Ureter (tissue), 1 donor: ENCODE data around the gene REEP3. TPM values are rescaled to one million over a fixed set of nuclear protein-coding genes. Genes with fewer than 3 reads are reported as not detected.
"Not testable (repeated sequence)": the region's sequence is repeated elsewhere in the genome, so short reads cannot be mapped to it uniquely, and the experiment has no call there.

Experiments
- DNase-seq: peaks from one replicate; pipeline ENCODE4 v3.0.0-alpha.2; 2020; ENCODE audit warnings: low spot score
- total RNA-seq: library from RNA; stranded (reverse); gene quantifications from one replicate; pipeline ENCODE4 v1.2.4, GENCODE V29; 2023
- donor health status: DM: yes; HTN: yes; CAD: no.

REEP3 gene, protein sequence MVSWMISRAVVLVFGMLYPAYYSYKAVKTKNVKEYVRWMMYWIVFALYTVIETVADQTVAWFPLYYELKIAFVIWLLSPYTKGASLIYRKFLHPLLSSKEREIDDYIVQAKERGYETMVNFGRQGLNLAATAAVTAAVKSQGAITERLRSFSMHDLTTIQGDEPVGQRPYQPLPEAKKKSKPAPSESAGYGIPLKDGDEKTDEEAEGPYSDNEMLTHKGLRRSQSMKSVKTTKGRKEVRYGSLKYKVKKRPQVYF
- total RNA-seq, result 56.7 TPM

GRCh38 chr10:63520500-63521415 lies at the start of gene REEP3:
REEP3 (plus strand) TSS chr10:63521401; CDS start chr10:63521546, 145 bp downstream.
- DNase-seq, result peak; percentile 50

DNA sequence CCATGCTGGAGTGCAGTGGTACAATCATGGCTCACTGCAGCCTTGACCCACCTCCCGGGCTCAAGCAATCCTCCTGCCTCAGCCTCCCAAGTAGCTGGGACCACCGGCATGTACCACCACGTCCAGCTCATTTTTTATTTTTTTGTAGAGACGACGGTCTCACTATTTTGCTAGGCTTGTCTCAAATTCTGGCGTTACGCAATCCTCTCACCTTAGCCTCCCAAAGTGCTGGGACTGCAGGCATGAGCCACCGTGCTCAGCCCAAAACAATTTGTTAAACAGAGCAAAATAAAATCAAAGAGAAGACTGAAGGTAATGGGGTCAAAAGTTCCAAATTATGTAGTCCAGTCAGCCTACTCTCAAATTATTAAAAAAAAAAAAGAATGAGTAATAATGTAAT lies 46.7 kb upstream of the REEP3 start:
- DNase-seq, result no peak

- DNase-seq, result no peak
These were observed 43.3 kb upstream of the REEP3 start for GRCh38 chr10:63477927-63478326.

- no peak for DNase-seq
These were observed 42.6 kb upstream of the REEP3 start for GRCh38 chr10:63478564-63478963.

- DNase-seq, result no peak
These were observed 41.0 kb upstream of the REEP3 start for GRCh38 chr10:63480237-63480636.

DNA sequence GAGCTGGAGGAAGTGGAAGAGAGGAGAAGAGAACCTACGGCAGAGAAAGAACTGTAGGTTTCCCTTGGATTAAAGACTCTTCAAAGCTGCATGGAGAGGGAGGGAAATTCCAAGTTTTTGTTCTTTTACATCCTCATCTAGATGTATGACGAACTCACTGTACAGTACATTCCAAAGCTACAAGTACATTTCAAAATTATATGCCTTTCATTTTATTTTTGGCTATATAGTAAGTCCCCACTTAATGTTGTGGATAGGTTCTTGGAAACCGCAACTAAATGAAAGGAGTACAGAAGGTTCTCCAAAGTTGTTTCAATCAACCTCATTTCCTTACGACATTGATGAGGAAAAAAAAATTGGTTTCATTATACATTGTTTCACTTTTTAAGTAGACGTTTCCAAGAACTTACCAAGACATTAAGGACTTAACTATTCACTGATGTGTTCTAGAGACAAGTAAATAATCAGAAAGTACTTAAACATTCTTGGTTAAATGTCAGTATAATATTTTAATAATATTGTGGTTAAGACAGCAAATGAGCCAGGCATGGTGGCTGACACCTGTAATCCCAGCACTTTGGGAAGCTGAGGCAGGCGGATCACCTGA lies 39.3 kb upstream of the REEP3 start:
- no peak for DNase-seq

- DNase-seq, result no peak
These were observed 37.2 kb upstream of the REEP3 start for GRCh38 chr10:63483983-63484382.

DNA sequence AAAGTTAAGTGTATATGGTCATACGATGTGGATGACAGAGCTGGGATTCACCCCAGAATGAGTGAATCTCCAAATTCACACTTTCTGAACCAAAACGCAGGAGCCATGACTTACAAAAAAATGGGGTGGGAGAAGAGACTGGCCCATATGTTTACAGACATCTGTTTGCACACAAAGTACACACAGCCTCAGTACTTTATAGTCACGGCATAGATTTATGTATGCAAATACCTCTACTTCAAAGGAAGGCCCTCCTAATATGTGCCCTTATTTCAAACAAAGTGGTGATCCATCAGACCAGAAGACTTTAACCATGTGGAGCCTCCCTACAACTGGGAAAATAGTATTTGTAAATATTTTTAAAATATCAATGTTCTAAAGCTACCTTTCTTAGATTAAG lies 33.2 kb upstream of the REEP3 start:
- DNase-seq, result no peak

DNA sequence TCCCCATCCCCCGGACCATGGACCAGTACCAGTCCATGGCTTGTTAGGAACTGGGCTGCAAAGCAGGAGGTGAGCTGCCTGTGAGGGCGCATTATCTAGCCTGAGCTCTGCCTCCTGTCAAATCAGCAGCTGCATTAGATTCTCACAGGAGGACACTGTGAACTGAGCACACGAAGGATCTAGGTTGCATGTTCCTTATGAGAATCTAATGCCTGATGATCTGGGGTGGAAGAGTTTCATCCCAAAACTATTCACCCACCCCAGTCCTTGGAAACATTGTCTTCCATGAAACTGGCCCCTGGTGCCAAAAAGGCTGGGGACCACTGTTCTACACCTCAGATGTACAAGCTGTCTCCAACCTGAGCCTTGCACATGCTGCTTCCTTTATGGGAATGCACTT lies 31.4 kb upstream of the REEP3 start:
- no peak for DNase-seq

DNA sequence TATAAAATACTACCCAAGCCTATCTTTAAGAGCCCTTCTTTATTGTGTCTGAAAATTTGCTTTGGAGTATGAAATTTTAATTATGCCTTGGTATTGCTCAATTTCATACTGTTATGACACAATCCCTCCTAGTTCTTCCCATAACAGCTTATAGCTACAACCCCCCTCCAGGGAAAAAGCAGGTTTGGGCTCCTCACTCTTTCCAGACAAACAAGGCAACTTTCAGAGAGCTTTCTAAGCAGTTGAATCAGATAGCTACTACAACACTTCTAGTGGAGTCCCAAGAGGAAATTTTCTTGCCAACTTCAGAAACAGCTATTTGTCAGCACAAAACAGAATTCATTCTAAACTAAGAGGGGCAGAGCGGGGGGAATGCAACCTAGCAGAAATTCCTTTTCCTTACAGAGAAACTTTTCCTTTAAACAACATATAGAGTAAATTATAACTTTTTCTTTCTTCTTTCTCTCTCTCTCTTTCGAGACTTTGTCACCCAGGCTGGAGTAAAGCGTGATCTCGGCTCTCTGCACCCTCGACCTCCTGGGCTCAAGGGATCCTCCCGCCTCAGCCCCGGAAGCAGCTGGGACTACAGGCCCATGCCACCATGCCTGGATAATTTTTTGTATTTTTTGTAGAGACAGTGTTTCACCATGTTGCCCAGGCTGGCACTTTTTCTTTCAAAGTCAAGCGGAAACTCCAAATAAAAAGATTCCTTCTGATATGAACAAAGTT lies 29.4 kb upstream of the REEP3 start:
- DNase-seq, result no peak

GRCh38 chr10:63492317-63492690 lies 28.9 kb upstream of the REEP3 start:
- DNase-seq, result not testable (repeated sequence)

- DNase-seq, result no peak
These were observed 28.2 kb upstream of the REEP3 start for GRCh38 chr10:63493004-63493403.

DNA sequence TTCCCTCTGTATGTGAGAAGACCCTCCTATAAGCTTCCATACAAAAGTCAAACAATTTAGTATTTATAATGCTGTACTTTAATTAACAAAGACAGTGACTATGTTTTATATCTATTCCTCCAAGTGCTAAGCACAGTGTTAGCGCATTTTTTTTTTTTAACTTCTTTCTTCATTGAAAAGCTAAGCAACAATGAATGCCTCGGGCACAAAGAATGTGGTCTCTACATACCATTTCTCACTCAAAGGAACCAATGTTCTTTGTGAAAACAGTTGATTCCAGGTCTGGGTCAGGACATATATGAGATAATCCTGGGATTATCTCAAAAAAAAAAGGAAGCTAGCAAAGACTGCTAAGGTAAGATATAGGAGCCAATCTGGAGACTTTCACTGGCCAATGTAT lies 26.2 kb upstream of the REEP3 start:
- DNase-seq, result no peak

- DNase-seq, result no peak
These were observed 24.6 kb upstream of the REEP3 start for GRCh38 chr10:63496561-63496960.

DNA sequence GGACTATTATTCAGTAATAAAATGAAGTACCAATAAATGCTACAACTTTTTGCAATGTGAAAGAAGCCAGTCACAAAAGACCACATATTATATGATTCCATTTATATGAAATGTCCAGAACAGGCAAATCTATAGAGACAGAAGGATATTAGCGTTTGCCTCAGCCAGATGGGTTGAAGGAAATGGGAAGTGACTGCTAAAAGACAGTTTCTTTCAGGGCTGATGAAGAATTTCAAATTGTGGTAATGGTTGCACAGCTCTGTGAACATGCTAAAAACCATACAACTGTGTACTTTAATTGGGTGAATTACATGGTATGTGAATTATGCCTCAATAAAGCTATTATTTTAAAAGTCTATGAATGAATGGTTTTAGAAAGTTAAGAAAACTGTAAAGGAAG lies 23.9 kb upstream of the REEP3 start:
- no peak for DNase-seq

GRCh38 chr10:63498665-63499064 lies 22.5 kb upstream of the REEP3 start:
- no peak for DNase-seq

DNA sequence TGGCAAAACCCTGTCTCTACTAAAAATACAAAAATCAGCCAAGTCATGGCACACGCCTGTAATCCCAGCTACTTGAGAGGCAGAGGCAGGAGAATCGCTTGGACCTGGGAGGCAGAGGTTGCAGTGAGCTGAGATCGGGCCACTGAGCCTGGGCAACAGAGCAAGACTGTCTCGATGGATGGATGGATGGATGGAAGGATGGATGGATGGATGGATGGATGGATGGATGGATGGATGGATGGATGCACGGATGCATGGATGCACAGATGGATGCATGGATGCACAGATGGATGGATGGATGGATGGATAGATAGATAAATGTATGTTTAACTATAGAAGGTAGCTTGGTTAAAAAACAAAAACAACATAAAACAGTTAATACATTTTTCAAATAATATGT lies 20.6 kb upstream of the REEP3 start:
- not testable (repeated sequence) for DNase-seq

DNA sequence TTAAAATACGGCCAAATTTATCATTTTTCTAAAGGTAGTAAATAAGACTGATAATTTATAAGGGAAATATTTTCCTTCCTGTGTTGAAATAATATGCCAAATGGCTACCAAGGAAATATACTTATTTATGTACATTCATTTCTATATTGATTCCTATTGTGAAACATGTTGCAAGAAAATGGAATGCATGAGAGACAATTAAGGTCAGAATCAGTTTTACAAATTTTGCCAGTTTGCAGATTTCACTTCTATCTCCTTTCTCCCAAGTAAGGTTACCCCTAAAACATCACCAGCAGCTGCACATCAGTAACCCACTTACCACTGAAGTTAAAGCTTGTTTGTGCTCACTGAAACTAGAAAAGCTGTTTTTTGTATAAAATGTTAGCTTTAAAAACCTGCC lies 19.2 kb upstream of the REEP3 start:
- no peak for DNase-seq

DNA sequence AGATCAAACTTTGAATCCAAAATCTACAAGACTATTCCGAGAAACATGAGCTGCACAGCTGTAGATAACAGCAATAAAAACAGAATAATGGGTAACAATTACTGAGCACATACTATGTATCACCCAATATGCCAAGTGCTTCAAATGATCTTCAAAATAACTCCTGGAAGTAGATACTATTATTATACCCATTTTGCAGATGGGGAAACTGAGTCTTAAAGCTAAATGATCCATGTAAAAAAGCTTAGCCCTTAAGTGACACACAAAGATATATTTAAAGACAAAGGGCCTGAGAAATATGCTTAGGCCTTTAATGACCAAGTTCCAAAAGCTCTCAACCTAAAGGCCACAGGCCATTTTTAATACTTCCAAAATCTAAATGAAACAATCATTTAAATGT lies 18.4 kb upstream of the REEP3 start:
- DNase-seq, result no peak

GRCh38 chr10:63503395-63503794 lies 17.8 kb upstream of the REEP3 start:
- DNase-seq, result no peak

DNA sequence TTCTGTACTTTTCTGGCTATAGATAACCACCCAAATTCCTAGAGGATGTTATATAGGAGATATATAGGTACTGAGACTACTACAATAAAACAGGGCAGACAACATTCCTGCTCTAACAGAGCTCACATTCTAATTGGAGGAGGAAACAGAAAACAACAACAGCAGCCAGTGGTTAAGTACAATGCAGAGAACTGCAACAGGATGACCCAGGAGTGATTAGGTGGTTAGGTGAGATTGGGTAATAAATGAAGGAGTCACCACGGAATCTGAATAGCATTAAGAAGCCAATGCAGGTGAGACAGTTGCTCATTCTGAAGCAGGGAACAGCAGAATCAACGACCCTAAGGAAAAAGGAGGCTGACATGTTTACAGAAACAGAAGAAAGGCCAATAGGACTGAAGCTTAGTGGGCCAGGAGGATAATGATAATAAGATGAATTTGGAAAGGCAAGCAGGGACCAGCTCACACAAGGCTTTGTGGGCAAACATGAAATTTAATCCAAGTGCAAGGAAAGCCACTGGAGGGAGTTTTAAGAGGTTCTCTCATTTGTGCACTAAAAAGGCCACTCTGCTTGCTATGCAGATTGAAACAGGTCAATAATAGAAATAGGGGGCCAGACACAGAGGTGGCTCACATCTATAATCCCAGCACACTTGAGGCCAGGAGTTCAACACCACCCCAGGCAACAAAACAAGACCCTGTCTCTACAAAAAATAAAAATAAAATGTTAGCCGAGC lies 16.9 kb upstream of the REEP3 start:
- DNase-seq, result no peak
